GM21528 (cell line): ENCODE measurements around the gene PCDHGB5.

Experiments used
- ATAC-seq: cut with Tn5 transposase; IDR thresholded peaks from one replicate; pipeline ENCODE4 v1.9.1; 2021; ENCODE audit warnings: mild to moderate bottlenecking, moderate library complexity; ENCODE audit not compliant: unreplicated experiment, low FRiP score

Gene PCDHGB5

DNA sequence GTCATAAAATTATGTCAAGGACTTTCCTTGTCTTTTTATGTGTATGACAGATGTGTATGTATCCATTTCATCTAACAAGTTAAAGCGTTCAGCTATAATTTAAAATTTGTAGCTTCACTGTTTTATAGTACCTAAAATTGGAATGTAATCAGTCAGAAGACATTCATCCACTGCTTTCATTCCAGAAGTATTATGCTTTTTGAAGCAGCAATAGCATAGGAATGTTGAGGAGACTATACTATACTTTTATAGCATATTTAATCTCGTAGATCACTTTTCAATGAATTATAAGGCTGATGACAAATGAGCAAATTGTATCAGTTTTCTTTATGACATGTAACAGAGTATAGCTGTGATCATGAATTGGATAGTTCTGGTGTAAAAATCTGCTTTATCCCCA lies 39.5 kb downstream of the PCDHGB5 start:
- no peak for ATAC-seq

DNA sequence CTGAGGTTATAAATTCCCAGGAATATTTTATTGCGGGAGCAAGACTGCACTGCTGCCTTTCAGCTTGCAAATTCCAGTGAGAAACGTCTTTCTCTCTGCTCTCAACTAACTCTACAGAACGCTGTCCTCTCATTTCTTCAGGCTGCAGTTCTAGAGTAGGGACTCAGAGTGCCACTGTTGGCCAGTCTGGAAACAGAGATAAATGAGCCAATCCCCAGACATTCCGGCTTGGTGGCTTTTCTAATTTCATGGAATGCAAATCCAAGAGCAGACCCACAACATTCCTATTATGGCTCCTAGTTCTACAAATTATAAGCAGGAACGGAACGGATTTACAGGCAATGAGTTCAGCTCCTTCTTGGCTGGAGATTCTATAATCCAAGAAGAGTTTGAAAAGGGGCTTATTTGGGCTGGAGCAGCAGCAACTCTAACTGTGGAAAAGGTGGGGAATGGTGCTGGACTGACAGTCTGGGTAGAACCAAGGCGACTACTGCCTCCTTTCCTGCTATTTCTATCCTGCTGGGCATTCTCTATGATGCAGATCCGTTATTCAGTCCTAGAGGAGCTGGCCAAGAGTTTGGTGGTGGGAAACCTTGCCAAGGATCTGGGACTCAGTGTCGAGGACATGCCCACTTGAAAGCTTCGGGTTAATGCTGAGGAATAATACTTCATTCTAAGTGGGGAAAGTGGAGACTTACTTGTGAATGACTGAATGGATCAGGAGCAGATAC lies 41.8 kb downstream of the PCDHGB5 start:
- no peak for ATAC-seq

- no peak for ATAC-seq
Observed at GRCh38 chr5:141440341-141440740, 42.6 kb downstream of the PCDHGB5 start.

DNA sequence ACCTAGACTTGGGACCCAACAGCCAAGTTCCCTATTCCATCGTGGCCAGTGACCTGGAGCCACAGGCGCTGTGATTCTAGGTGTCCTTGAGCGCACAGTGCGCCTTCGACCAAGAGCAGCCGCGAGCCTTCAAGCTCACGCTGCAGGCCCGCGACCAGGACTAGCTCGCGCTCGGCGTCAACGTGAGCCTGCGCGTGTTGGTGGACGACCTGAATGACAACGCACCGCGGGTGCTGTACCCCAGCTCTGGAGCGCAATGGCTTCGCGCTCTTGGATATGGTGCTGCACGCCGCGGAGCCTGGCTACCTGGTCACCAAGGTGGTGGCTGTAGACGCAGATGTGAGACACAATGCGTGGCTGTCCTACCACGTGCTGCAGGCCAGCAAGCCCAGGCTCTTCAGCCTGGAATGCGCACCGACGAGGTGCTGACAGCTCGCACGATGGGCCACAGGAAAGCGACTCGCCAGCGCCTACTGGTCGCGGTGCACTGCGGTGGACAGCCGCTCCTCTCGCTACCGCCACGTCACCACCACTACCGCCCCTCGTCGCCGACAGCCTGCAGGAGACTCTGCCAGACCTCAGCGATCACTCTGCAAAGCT lies 43.9 kb downstream of the PCDHGB5 start:
- ATAC-seq, result no peak
